ENCODE data around the gene KIF1B.

KIF1B gene

GRCh38 chr1:10181154-10181553 lies 29.2 kb upstream of the KIF1B start:
- peak; percentile 56 for DNase-seq (ENCODE audit: low read depth)
- H3K4me3 ChIP-seq (ENCODE audit: control insufficient read depth, low read depth, low read length) = no peak overlapping the region
- TF ChIP-seq CTCF (conservative IDR thresholded peaks at IDR 0.05; ENCODE audit: control insufficient read depth, insufficient read depth, low read depth, low read length) = no peak

- no peak for TF ChIP-seq CTCF (conservative IDR thresholded peaks at IDR 0.05; ENCODE audit: control insufficient read depth, insufficient read depth, low read depth, low read length)
Measured at GRCh38 chr1:10185759-10186158, 24.6 kb upstream of the KIF1B start.

GRCh38 chr1:10186331-10187025 lies 23.9 kb upstream of the KIF1B start:
- TF ChIP-seq CTCF (conservative IDR thresholded peaks at IDR 0.05; ENCODE audit: control insufficient read depth, insufficient read depth, low read depth, low read length) = no peak
- H3K4me3 ChIP-seq (ENCODE audit: control insufficient read depth, low read depth, low read length) = no peak overlapping the region
- DNase-seq (ENCODE audit: low read depth) = peak; percentile 20

More at GRCh38 chr1:10185759-10186158, 24.6 kb upstream of the KIF1B start:
- DNase-seq (ENCODE audit: low read depth) = no peak
- H3K4me3 ChIP-seq (ENCODE audit: control insufficient read depth, low read depth, low read length) = no peak overlapping the region

GRCh38 chr1:10187026-10187334 lies 23.4 kb upstream of the KIF1B start:
- no peak overlapping the region for H3K4me3 ChIP-seq (ENCODE audit: control insufficient read depth, low read depth, low read length)
- no peak for DNase-seq (ENCODE audit: low read depth)
- TF ChIP-seq CTCF (conservative IDR thresholded peaks at IDR 0.05; ENCODE audit: control insufficient read depth, insufficient read depth, low read depth, low read length) = no peak

GRCh38 chr1:10188133-10188650 lies 22.2 kb upstream of the KIF1B start:
- no peak for TF ChIP-seq CTCF (conservative IDR thresholded peaks at IDR 0.05; ENCODE audit: control insufficient read depth, insufficient read depth, low read depth, low read length)
- DNase-seq (ENCODE audit: low read depth) = no peak
- H3K4me3 ChIP-seq (ENCODE audit: control insufficient read depth, low read depth, low read length) = no peak overlapping the region

- DNase-seq (ENCODE audit: low read depth) = no peak
- H3K4me3 ChIP-seq (ENCODE audit: control insufficient read depth, low read depth, low read length) = no peak overlapping the region
- TF ChIP-seq CTCF (conservative IDR thresholded peaks at IDR 0.05; ENCODE audit: control insufficient read depth, insufficient read depth, low read depth, low read length) = no peak
Measured at GRCh38 chr1:10189659-10190058, 20.7 kb upstream of the KIF1B start.
